Heart left ventricle (tissue), 13 donors: Measurements from ENCODE around the gene KREMEN2.

ENCODE experiments used
- CTCF ChIP-seq, 12 donors: fragments of 200-600 bp; sonication (generic) in 4 of 12; IDR thresholded peaks; one replicate each; pipeline versions ENCODE4 v1.5.0 to v1.8.0; 2018 to 2022; ENCODE audit warnings: antibody characterized with exemption in 12 of 12, mild to moderate bottlenecking in 5 of 12
- POLR2A ChIP-seq, 2 donors: fragments of 450-650 bp; IDR thresholded peaks; one replicate each; pipeline ENCODE4 v1.6.1; 2017; ENCODE audit warnings: antibody characterized with exemption in 2 of 2, mild to moderate bottlenecking in 2 of 2, moderate library complexity in 2 of 2
- donor health status: ischemic (EF 13 %, LVEDD 7.1; RV severe dilation, severe dysfunction).
- donor health status: DM: no; HTN: yes; CAD: no.
- donor health status: DM: no; HTN: no; CAD: no.
- donor health status: ischemic (EF 25% LVEDD 6.9; RV normal size, moderate dysfunction).
- donor health status: ischemic (EF 25% LVEDD 5.7; RV mildly dilated, moderate dysfunction).
- donor health status: ischemic (EF 35%, LVEDD 5.7; RV mildly dilated, moderate dysfunction).
- donor health status: nonischemic (EF 11% LVEDD 7.7; RV severe dilation, severe dysfunction).
- donor health status: DM: yes; HTN: yes; CAD: no.
- donor health status: PGD.
- donor health status: ischemic (EF 29% LVEDD 5.4; RV normal size, mild dysfunction).
- donor health status: nonischemic (EF 23%, LVEDD 6.1; RV moderate dilation, normal function).

GRCh38 chr16:2970563-2970962 lies 6.5 kb downstream of the KREMEN2 start:
- TF ChIP-seq CTCF (IDR thresholded peaks at IDR 0.05) (no peak), POLR2A (IDR thresholded peaks at IDR 0.05) (no peak)
